Panc1 (cell line): ENCODE results near the gene UBE2E1. TPM values are rescaled to one million over a fixed set of nuclear protein-coding genes. Genes with fewer than 3 reads are reported as not detected.

Experiments used
- ATAC-seq: fragments of 200-7000 bp; cut with Tn5 transposase; 2 replicates; pipeline ENCODE4 v1.9.1; 2020; ENCODE audit warnings: mild to moderate bottlenecking, moderate library complexity
- BruUV-seq: library from RNA; stranded (reverse); fragments of 400-500 nt; replicated peaks from 2 replicates; lab custom pipeline; 2021; lab: Mats Ljungman, UMichigan
- CTCF ChIA-PET: fragments of 300-600 bp; sonication (Branson Sonifier 250); formaldehyde crosslinking; loops from one replicate; lab custom pipeline; 2022; ENCODE audit warnings: antibody characterized with exemption; lab: Charles Lee
- POLR2A ChIA-PET: fragments of 300-600 bp; sonication (Branson Sonifier 250); formaldehyde crosslinking; loops from one replicate; lab custom pipeline; 2022; ENCODE audit warnings: antibody characterized with exemption; lab: Charles Lee
- DNase-seq: peaks from one replicate; pipeline ENCODE4 v3.0.0-alpha.2; 2010; ENCODE audit warnings: low read depth, low spot score
- H3K27ac ChIP-seq: 2 replicates; pipeline ENCODE4 v1.5.1; 2011; ENCODE audit warnings: mild to moderate bottlenecking, low read length, inconsistent platforms
- H3K27me3 ChIP-seq: fragments of 200-500 bp; sonication (Bioruptor generic); 2 replicates; pipeline ENCODE4 v1.6.0; 2014; ENCODE audit warnings: low read length, inconsistent platforms; ENCODE audit not compliant: control insufficient read depth, insufficient read depth
- H3K36me3 ChIP-seq: fragments of 200-500 bp; sonication (Bioruptor generic); 2 replicates; pipeline ENCODE4 v1.5.1; 2014; ENCODE audit warnings: inconsistent platforms, mild to moderate bottlenecking, low read length, moderate library complexity; ENCODE audit not compliant: control insufficient read depth, insufficient read depth
- H3K4me1 ChIP-seq: 2 replicates; pipeline ENCODE4 v1.5.1; 2011; ENCODE audit warnings: inconsistent platforms, mild to moderate bottlenecking, low read length, moderate library complexity; ENCODE audit not compliant: control insufficient read depth, insufficient read depth
- H3K4me3 ChIP-seq, 2 experiments: 2 replicates each; pipeline ENCODE4 v1.5.1; 2011 to 2012; ENCODE audit warnings: low read depth in 2 of 2, low read length in 2 of 2, mild to moderate bottlenecking in 2 of 2, inconsistent platforms in 1 of 2, moderate library complexity in 1 of 2
- H3K9me3 ChIP-seq: fragments of 200-500 bp; sonication (Bioruptor generic); 2 replicates; pipeline ENCODE4 v1.5.1; 2014; ENCODE audit warnings: low read depth, mild to moderate bottlenecking, inconsistent platforms, low read length, moderate library complexity; ENCODE audit not compliant: control insufficient read depth, insufficient read depth
- POLR2AphosphoS5 ChIP-seq: IDR thresholded peaks from 2 replicates; pipeline ENCODE4 v1.6.1; 2012; ENCODE audit warnings: mild to moderate bottlenecking, low read depth, low read length, moderate library complexity
- SIN3A ChIP-seq: IDR thresholded peaks from 2 replicates; pipeline ENCODE4 v1.6.1; 2012; ENCODE audit warnings: low read depth, mild to moderate bottlenecking, low read length, moderate library complexity, borderline replicate concordance; ENCODE audit not compliant: insufficient read depth
- TCF7L2 ChIP-seq: IDR thresholded peaks from 2 replicates; pipeline ENCODE4 v1.6.1; 2011; ENCODE audit warnings: mild to moderate bottlenecking, low read depth, low read length, inconsistent platforms
- in situ Hi-C: cut with HindIII; loops from 2 replicates; pipeline ENCODE4 v1.10.0; 2016; ENCODE audit warnings: low sequenced_read_pairs, low pct_unique_long_range_greater_than_20kb
- intact Hi-C: fragments of 100-400 bp; cut with micrococcal nuclease; formaldehyde crosslinking; loops from one replicate; pipeline ENCODE4 v1.10.0; 2022; ENCODE audit not compliant: unreplicated experiment
- total RNA-seq: library from RNA; stranded (reverse); gene quantifications from one replicate; pipeline ENCODE4 v1.2.1, GENCODE V29; 2021; ENCODE audit not compliant: unreplicated experiment
- TF ChIP-seq, protein P1 (sequence below): fragments of 450-650 bp; IDR thresholded peaks from 2 replicates; pipeline ENCODE4 v1.5.1; 2017; ENCODE audit warnings: mild to moderate bottlenecking
- TF ChIP-seq, protein P2 (sequence below), 2 experiments: IDR thresholded peaks; 2 replicates each; pipeline ENCODE4 v1.6.1; 2011 to 2012; ENCODE audit warnings: low read depth in 2 of 2, control low read depth in 1 of 2, low read length in 1 of 2, mild to moderate bottlenecking in 1 of 2, moderate library complexity in 1 of 2; ENCODE audit not compliant: insufficient read depth in 1 of 2

Gene UBE2E1
- total RNA-seq, 1 experiment from 2014 or later = 127 TPM

DNA sequence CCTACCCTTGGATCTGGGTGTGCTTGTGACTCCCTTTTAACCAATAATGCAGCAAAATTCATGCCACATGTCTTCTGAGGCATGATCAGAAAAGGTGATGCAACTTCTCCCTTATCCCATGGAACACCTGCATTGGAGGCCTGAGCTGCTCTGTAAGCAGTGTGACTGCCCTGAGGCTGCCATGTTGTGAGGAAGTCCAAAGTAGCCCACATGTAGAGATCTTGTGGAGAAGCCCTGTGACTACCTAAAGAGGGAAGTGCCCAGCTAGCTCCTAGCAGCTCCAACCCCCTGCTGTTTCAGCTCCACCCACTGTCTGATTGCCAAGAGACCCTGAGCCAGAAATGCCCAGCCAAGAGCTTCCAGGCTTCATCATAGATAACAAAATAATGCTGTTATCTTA is 132.9 kb downstream of the UBE2E1 start:
- intact Hi-C loops (no loop called here), in situ Hi-C loops (no loop called here)
- H3K27ac ChIP-seq = no peak overlapping the region
- CTCF ChIA-PET = no interaction called here
- POLR2A ChIA-PET = interaction anchor here (0.6 kb wide), 1 partner anchor 10 kb away, joined by 13 read pairs; no protein-coding TSS in a partner anchor
- no peaks in the 10 kb centered on the region for H3K27me3 ChIP-seq
- no peak overlapping the region for H3K4me3 ChIP-seq
- no peaks in the 10 kb centered on the region for H3K4me1 ChIP-seq
- ATAC-seq = no peak
- no TSS peak for BruUV-seq
- no peaks in the 10 kb centered on the region for H3K9me3 ChIP-seq
- no peak for DNase-seq
- TF ChIP-seq SIN3A = no peak
- TF ChIP-seq, protein P1, sequence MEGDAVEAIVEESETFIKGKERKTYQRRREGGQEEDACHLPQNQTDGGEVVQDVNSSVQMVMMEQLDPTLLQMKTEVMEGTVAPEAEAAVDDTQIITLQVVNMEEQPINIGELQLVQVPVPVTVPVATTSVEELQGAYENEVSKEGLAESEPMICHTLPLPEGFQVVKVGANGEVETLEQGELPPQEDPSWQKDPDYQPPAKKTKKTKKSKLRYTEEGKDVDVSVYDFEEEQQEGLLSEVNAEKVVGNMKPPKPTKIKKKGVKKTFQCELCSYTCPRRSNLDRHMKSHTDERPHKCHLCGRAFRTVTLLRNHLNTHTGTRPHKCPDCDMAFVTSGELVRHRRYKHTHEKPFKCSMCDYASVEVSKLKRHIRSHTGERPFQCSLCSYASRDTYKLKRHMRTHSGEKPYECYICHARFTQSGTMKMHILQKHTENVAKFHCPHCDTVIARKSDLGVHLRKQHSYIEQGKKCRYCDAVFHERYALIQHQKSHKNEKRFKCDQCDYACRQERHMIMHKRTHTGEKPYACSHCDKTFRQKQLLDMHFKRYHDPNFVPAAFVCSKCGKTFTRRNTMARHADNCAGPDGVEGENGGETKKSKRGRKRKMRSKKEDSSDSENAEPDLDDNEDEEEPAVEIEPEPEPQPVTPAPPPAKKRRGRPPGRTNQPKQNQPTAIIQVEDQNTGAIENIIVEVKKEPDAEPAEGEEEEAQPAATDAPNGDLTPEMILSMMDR = no peak
- TF ChIP-seq, protein P2, sequence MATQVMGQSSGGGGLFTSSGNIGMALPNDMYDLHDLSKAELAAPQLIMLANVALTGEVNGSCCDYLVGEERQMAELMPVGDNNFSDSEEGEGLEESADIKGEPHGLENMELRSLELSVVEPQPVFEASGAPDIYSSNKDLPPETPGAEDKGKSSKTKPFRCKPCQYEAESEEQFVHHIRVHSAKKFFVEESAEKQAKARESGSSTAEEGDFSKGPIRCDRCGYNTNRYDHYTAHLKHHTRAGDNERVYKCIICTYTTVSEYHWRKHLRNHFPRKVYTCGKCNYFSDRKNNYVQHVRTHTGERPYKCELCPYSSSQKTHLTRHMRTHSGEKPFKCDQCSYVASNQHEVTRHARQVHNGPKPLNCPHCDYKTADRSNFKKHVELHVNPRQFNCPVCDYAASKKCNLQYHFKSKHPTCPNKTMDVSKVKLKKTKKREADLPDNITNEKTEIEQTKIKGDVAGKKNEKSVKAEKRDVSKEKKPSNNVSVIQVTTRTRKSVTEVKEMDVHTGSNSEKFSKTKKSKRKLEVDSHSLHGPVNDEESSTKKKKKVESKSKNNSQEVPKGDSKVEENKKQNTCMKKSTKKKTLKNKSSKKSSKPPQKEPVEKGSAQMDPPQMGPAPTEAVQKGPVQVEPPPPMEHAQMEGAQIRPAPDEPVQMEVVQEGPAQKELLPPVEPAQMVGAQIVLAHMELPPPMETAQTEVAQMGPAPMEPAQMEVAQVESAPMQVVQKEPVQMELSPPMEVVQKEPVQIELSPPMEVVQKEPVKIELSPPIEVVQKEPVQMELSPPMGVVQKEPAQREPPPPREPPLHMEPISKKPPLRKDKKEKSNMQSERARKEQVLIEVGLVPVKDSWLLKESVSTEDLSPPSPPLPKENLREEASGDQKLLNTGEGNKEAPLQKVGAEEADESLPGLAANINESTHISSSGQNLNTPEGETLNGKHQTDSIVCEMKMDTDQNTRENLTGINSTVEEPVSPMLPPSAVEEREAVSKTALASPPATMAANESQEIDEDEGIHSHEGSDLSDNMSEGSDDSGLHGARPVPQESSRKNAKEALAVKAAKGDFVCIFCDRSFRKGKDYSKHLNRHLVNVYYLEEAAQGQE (IDR thresholded peaks at IDR 0.05; ENCODE audit: insufficient read depth in 1 of 2, low read depth in 2 of 2, low read length in 1 of 2) = no peak
- TF ChIP-seq TCF7L2 = no peak
- TF ChIP-seq POLR2AphosphoS5 = no peak
- H3K36me3 ChIP-seq = no peaks in the 10 kb centered on the region

DNA sequence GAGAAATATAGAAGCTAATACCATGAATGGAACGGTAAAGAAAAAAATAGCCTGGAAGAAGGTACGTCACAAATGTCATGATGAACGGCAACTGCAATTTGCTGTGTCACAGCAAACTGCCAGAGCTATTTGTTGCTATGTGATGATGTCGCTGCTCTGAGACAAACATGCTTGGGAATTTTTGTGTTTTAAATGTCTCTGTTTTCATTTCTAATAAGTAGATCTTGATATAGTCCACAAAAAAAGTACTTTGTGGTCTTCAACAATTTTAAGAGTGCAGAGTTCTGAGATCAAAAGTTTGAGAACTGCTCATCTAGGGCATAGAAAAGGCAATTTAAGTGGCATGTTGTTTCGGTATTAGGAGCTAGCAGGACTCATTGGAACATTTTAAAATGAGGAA is 135.0 kb downstream of the UBE2E1 start:
- CTCF ChIA-PET = no interaction called here
- in situ Hi-C loops (no loop called here), intact Hi-C loops (no loop called here)
- no peaks in the 10 kb centered on the region for H3K36me3 ChIP-seq
- BruUV-seq = no TSS peak
- ATAC-seq (no peak), DNase-seq (no peak)
- H3K27ac ChIP-seq = no peak overlapping the region
- peaks cover 7% of the 10 kb centered on the region for H3K4me1 ChIP-seq
- no peak overlapping the region for H3K4me3 ChIP-seq
- H3K27me3 ChIP-seq = no peaks in the 10 kb centered on the region
- H3K9me3 ChIP-seq = no peaks in the 10 kb centered on the region
- POLR2A ChIA-PET = no interaction called here
- no peak for TF ChIP-seq POLR2AphosphoS5
- TF ChIP-seq SIN3A = no peak
- TF ChIP-seq TCF7L2 = no peak
- TF ChIP-seq, protein P1 = no peak
- TF ChIP-seq, protein P2 (IDR thresholded peaks at IDR 0.05; ENCODE audit: insufficient read depth in 1 of 2, low read depth in 2 of 2, low read length in 1 of 2) = no peak

Other genes starting within 250 kb of the UBE2E1 start
- gene NKIRAS1, start 111.0 kb downstream of the UBE2E1 start, total RNA-seq = 8.9 TPM
- 864 TPM for gene RPL15, start 111.2 kb downstream of the UBE2E1 start, total RNA-seq
- 9.5 TPM for gene NR1D2, start 139.3 kb downstream of the UBE2E1 start, total RNA-seq